ENCODE results near the gene EBP. TPM values are rescaled to one million over a fixed set of nuclear protein-coding genes. Genes with fewer than 3 reads are reported as not detected.

The EBP gene
- 127 TPM for total RNA-seq

DNA sequence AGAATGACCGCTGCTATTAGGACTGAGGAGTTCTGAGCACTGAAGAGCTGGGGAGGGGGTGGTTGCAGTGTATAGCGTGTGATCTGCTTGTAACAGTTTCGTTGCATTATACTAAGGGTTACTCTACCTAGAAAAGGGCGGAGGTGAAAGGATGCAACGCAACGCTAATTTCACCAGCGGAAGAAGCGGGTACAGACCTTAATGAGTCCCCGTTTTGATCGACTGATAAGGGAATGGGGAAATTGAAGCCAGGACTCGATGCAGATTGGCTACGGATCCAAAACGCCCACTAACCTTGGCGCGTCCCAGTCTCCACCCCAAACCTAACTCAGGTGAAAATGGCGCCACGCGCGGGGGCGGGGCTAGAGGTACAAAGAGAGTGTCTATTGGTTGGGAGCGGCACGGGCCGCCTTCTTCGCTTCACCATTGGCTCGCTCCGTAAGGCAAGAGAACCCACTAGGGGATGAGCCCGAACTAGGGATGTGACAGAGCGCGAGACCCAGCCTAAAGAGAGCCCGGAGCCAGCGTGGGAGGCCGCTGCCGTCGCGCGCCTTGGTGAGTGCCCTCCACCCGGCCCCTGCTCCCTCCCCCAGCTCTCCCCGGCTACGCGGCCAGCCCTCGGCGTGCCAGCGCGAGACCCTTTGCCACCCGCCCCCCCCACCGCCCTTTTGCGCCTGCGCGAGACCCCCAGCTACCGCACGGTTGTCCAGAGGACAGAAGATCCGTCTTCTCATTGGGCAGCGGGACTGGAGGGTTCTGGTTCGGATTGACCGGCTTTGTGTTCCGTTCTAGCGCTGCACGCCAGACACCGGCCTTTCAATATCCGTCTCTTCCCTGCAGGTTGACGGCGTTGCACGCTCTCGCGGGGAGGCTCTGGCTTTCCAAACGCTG, at the start of gene EBP:
Gene EBP (plus strand): TSS at position 456 of the 891 bp plus-strand sequence. CDS start 1,964 bp downstream, outside the sequence.
- peak; percentile 93 for DNase-seq (ENCODE audit: low spot score)

DNA sequence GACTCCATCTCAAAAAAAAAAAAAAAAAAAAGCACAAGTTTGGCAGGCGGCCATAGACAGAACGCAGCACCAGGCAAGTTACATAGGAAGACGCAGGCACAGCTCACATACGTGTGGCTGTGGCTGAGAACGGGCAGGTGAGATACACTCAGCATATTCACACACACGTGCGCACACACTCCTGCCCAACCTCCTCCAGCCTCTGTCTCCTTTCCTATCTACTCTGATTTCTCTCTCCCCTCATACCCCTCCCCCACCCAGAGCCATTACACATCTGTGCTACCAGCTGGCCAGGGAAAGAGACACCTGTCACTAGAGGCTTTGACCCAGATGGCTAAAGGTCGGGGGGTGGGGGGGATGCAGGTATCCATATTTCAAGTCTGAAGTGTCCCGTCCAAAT, 49.4 kb upstream of the EBP start:
- no peak for DNase-seq (ENCODE audit: low spot score)

DNA sequence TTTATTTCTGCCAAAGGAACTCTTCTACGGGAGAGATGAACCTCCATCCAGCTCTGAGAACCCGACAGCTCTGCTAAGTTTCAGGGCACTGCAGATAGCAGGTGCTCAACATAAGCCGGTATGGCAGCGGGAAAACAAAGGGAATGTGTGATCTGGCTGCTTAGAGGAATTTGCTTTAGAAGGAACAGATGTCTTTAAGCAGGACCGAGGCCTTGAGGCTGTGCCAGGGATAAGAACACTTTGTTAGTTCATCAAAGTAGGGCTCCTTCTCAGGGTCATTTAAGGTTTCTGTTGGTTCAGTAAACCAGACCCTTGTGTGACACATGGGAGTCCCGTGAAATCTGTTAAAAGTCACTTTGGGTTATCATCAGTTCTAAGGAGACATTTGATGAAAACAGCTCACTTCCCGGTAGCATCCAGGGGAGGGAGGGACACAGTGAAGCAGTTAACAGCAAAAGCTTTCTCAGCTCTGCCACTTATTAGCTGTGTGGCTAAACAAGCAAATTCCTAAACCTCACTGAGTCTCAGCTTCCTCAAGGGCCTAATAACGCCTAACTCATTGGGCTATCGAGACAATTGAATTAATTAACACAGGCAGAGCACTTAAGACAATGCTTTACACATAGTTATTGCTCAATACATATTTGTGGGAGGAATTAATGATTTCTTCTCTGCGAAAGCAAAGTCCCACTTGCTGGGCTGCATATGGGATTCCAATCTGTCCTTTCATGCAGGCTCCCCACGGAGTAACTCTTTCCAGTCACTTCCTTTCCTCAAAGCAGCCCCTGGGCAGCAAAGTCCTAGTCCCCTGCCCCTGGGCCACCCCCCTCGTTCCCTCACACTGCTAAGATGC, 48.5 kb upstream of the EBP start:
- DNase-seq (ENCODE audit: low spot score) = no peak

DNA sequence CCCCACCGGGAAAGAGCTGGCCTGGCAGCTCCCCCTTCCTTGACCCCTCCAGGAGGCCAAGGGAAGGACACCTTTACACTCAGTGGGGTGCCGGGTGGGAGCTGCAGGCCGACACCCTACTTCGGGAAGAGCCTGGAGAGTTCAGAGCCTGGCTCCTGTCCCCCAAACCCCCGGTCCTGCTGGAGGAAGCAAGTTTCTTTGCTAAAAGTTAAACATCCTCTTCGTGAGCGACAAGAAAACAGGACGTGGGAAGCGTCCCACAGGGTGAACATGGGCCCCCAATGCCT, 48.0 kb upstream of the EBP start:
- no peak for DNase-seq (ENCODE audit: low spot score)

DNA sequence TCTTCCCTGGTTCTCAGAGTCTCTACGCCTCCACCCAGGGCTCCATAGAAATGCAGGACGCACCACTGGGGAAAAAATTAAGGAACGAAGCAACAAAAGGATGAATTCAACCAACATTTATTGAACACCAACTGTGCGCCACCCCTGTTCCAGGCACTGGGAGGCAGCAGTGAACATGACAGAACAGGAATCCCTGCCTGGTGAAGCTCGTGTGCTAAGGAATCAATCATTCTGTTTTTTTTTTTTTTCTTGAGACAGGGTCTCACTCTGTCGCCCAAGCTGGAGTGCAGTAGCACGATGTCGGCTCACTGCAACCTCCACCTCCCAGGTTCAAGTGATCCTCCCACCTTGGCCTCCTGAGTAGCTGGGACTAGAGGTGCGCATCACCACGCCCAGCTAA, 47.5 kb upstream of the EBP start:
- no peak for DNase-seq (ENCODE audit: low spot score)

DNA sequence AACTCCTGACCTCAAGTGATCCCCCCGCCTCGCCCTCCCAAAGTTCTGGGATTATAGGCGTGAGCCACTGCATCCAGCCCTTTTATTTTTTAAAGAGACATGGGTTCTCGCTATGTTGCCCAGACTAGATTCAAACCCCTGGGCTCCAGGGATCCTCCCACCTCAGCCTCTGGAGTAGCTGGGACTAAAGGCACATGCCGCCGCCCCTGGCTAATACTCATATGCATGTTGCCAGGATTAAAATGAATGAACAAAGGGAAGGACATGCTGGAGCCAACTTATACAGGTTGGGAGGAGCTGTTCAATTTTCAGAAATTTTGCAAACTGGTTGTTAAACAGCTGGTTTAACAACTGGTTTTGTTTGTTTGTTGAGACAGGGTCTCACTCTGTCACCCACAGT, 47.0 kb upstream of the EBP start:
- no peak for DNase-seq (ENCODE audit: low spot score)

DNA sequence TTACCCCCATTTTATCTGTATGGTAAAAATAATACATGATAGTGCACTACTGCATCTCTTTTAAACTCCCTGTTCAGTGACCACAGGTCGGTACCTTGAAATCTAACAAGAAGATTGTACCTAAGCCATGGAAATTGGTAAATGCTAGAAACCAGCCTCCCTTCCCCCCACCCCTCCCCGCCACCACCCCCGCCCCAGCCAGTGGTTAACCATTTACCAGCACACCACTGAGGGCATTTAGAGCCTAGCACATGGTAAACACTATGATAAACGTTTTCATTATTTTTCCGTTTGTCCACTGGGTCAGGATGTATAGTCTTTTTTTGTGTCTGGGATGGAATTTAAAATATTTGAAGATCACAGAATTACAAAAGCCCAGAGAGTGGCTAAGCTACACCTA, 46.3 kb upstream of the EBP start:
- DNase-seq (ENCODE audit: low spot score) = no peak

DNA sequence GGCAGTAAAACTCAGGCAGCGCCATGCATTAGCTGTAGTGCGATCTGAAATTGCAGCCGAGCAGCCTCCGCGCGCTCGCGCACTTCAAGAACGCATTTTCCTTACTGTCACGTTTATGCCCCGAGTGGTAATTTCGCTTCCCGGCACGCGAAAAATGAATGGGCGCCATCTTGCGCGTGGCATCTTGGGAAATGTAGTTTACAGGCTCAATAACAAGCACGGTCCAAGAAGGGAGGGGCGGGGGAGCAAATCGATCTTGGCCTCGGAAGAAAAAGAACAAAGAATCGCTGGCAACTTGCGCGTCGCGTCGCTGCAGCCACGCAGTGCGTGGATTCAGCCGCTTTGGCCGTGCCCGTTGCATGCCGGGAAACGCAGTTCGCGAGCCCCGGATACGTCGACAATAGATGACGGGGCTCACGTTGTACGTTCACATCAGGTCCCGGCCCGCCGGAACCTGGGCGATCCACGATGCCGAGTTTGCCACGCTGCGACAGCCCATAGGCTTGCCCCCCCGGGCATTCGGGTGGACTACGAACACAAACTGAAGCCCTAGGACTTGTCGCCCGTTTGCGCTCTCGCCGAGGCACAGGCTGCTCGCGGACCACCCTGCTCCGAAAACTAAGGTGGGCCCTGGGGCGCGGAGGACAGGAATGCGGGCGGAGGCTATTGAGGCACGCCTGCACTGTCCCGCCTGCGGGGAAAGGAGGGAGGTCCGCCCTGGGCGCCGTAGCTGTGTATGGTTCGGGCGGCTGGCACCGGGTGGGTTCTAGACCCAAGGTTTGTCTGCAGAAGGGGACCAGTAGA, 45.6 kb upstream of the EBP start, which contains the start of gene FTSJ1:
Gene FTSJ1 (plus strand): TSS at position 426 of the 804 bp plus-strand sequence. CDS start 1,849 bp downstream, outside the sequence.
- peak; percentile 93 for DNase-seq (ENCODE audit: low spot score)

DNA sequence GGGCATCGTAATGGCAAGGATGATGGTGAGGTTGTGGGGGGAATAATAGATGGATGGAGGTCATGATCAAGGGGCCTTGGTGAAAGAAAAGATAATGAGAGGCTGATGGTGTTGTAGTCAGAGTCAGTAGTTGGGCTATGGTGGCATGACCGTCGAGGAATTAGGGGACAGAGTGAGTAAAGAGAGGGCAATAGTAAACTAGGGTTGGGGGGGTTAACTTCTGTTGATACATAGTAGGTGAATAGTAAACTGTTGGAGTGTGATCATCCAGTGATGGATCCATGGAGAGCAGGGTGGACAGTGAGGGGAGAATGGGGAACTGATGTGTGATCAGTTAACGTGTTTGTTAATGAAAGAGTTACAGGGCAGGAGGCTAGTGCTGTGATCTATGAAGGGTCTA, 44.7 kb upstream of the EBP start:
- no peak for DNase-seq (ENCODE audit: low spot score)

DNA sequence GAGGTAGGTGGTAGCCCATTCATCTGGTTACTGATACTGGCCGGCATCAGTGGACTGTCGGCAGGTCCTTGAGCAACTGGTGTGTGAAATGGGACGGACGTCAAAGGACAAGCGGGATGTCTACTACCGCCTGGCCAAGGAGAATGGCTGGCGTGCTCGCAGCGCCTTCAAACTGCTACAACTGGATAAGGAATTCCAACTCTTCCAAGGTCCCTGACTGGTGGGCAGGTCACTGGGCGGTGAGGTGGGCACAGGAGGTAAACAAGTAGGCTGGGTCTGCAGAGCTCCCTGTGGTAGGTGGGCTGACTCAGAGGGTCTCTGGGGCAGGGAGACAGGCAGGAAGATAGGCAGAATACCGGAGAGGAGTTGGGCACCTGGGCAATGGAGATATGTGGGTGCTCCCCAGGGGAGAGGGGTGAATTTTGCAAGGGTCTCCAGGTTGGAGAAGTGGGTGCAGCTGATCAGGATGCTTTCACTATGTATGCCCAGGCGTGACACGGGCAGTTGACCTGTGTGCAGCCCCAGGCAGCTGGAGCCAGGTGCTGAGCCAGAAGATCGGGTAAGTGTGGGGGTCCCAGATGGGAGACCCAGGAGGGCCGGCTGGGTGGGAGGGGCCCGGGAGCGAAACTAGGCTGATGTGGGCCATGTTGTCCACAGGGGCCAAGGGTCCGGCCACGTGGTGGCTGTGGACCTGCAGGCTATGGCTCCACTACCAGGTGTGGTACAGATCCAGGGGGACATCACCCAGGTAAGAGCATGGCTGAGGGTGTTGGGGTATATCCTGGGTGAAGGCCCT, 43.5 kb upstream of the EBP start:
- DNase-seq (ENCODE audit: low spot score) = no peak

DNA sequence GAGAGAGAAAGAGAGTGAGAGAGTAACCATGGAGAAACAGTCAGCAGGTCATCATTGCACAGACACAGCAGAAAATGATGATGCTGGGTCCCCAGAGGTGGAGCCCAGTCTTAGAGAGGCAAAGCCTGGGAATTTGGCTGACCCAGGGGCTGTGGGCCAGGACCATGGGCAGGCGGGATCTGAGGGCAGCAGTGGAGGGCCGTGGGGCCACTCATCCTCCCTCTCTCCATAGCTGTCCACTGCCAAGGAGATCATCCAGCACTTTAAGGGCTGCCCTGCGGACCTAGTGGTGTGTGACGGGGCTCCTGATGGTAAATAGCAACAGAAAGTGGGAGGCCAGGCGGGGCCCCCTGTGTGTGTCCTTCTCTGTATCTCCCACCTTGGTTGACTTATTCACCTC, 42.8 kb upstream of the EBP start:
- no peak for DNase-seq (ENCODE audit: low spot score)

DNA sequence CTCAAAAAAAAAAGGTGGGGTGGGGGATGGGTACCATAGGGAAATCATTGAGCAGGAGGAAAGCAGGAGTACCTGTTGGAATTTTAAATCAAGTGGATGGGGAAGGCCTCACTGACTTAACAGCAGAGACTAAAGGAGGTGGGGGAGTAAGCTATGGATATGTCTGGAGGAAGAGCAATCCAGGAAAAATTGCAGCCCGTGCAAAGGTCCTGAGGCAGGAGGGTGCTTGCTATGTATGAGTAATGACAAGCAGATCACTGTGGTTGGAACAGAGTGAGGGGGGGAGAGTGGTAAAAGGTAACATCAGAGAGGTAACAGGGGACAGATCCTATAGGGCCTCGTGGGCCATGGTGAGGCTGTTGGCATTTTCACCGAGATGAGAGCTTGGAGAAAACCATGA, 41.5 kb upstream of the EBP start:
- DNase-seq (ENCODE audit: low spot score) = no peak

DNA sequence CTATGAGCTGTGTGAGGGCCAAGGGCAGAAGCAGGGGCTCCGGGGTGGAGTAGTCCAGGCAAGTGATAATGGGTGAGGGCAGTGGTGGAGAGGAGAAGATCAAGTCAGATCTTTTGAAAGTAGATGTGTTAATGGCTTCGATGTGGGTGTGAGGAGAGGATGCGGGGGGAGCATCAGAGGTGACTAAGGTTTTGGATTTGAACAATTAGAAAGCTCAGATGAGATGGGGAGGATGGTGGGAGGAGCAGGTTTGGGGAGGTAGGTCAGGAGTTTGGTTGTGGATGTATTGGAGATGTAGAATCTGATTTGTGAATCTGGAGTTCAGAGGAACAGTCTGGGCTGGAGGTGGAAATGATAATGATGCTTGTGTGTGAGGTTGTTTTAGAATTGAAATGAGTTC, 41.0 kb upstream of the EBP start:
- no peak for DNase-seq (ENCODE audit: low spot score)

DNA sequence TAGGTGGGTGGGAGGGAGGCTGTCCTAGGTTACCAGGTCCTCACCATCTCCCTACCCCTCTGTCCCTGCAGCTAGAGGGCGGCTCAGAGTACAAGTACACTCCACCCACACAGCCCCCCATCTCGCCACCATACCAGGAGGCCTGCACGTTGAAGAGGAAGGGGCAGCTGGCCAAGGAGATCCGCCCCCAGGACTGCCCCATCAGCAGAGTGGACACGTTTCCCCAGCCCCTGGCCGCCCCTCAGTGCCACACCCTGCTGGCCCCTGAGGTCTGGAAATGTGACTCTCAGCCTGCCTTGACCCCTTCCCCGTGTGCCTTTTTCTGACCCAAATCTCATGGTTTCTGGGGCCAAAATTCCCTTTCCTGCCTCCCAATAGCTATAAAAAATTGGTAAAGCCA, 39.1 kb upstream of the EBP start:
- DNase-seq (ENCODE audit: low spot score) = no peak

DNA sequence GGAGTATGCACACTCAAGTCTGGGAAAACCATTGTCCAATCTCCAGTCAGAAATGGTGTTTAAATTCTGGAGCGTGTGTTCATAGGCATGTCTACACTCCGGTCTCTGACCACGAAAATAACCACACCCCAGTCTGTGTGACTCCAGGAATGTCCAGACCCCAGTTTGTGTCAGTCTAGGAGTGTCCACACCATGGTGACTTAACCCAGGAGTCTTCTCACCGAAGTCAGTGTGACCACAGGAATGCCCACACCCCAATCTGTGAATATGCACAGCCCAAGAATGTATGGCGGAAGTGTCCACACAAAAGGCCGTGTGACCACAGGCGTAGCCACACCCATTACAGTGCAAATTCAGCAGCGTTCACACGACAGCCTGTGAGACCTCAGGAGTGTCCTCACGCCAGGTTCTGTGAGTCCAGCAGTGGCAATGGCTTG, 34.2 kb upstream of the EBP start:
- no peak for DNase-seq (ENCODE audit: low spot score)

DNA sequence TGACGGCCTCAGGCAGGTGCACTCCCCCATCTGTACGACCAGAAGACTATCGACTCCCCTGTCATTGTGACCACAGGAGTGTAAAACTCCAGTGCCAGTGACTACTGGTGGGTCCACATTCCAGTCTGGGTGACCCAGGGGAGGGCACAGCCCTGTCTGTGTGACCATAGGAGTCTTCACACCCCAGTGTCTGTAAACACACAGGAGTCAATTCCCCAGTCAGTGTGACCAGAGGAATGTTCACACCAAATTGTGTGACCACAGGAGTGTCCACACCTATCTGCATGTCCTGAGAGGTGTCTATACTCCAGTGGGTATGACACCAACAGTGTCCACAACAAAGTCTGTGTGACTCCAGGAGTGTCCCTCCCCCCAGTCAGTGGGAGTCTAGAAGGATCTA, 33.6 kb upstream of the EBP start:
- no peak for DNase-seq (ENCODE audit: low spot score)

DNA sequence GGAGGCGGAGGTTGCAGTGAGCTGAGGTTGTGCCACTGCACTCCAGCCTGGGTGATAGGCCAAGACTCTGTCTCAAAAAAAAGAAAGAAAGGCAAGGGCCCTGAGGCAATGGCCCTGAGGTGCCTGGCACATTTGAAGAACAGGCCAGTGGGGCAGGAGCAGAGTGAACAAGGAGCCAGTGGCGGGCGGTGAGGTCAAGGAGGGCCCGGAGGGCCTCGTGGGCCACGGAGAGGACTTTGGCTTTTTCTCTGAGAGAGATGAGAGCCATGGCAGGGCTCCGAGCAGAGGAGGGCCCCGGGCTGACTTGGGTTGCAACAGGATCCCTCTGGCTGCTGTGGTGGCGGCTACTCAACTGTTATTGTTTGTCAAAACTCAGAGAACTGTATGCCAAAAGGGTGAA, 32.3 kb upstream of the EBP start:
- DNase-seq (ENCODE audit: low spot score) = no peak

DNA sequence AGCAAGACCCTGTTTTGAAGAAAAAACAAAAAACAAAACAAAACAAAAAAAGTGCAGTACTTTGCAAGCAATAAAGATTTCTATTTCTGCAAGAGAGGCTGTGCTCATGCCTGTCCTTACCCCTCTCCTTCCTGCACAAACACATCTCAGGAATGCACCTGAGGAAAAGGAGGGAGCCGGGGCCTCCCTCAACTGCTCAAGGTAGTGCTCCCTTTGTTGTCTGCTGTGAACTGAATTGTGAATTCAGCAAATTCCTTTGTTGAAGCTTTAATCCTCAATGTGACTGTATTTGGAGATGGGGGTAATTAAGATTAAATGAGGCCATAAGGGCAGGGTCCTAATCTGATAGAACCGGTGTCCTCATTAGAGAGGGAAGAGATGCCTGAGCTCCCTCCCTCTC, 31.7 kb upstream of the EBP start:
- no peak for DNase-seq (ENCODE audit: low spot score)

DNA sequence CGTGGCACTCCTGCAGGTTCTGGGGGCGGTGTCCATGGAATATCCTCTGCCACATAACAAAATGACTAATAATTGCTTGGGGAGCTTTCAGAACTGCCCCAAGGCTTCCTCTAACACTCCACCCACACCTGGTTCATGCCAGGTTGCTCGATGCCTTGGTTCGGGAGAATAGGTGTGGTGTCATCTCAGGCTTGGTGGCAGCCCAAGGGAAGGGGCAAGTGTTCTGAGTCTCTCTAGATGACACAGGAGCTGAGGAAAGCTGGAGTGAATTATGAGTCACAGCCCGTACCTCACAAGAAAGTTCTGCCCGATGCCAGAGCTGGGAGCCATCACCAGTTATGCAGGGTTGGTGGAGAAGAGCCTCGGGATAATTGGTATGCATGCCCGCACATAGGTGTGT, 30.9 kb upstream of the EBP start:
- no peak for DNase-seq (ENCODE audit: low spot score)

DNA sequence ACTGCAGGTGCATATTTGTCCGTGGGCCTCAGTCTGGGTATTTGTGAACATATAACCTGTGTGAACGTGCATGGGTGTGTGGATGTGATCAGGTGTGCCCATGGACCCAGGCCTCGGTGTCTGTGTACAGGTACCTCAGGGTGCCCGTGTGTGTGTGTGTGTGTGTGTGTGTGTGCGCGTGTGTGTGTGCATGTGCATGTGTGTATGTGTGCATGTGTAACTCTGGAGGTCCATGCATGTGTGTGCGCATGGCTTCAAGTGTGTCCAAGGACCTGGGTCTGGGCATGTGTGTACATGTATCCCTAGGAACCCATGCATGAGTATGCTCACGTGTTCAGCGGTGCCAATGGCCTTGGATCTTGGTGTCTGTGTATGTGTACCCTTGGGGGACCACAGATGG, 29.8 kb upstream of the EBP start:
- no peak for DNase-seq (ENCODE audit: low spot score)

DNA sequence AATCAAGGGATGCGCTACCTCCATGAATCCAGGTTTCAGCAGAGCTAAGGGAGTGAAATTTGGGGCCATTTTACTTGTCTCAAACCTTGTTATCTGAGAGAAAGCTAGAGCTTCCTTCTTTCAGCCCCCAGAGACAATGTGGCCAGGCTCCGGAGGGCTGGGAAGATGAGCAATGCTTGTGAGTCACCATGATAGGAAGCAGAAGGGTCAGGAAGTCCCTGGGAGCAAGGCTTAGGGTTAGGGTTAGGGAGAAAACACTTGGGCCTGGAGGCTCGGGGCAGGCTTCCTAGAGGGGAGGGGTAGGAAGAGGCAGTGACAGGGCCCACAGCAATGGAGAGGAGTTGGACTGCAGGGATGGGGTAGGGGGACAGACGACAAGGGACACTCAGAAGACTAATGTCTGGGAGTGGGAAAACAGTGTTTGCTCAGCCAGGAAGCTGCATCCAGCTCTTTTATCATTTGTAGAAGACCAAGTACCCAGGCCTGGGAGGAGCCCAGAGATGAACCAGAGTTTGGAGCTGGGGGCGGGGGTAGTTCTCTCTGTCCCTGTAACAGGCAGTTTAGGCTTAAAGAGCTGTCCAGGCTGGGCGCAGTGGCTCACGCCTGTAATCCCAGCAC, 29.2 kb upstream of the EBP start:
- no peak for DNase-seq (ENCODE audit: low spot score)

Data from mucosa of gallbladder (tissue), 1 donor.